Erythroblast (primary cell): ENCODE results near the gene SMIM10L2A.
"Not testable (repeated sequence)": the region's sequence is repeated elsewhere in the genome, so short reads cannot be mapped to it uniquely, and the experiment has no call there.

Experiments used
- GATA1 ChIP-seq: IDR thresholded peaks from 2 replicates; pipeline ENCODE4 v1.6.1; 2011; ENCODE audit warnings: low read depth, mild to moderate bottlenecking, control low read depth, low read length, moderate library complexity
- POLR2A ChIP-seq: IDR thresholded peaks from 2 replicates; pipeline ENCODE4 v1.6.1; 2011; ENCODE audit warnings: mild to moderate bottlenecking, low read length

GRCh38 chrX:135406428-135406827 lies 15.3 kb upstream of the SMIM10L2A start:
- TF ChIP-seq POLR2A, GATA1: not testable (repeated sequence)
